OCI-LY7 (cell line): ENCODE data around the gene DNAJB4. TPM values are rescaled to one million over a fixed set of nuclear protein-coding genes. Genes with fewer than 3 reads are reported as not detected.

Experiments
- BruUV-seq: library from RNA; stranded (reverse); fragments of 400-500 nt; replicated peaks from 2 replicates; lab custom pipeline; 2021; lab: Mats Ljungman, UMichigan
- CTCF ChIA-PET: fragments of 300-600 bp; sonication (Branson Sonifier 250); formaldehyde crosslinking; loops from one replicate; lab custom pipeline; 2022; ENCODE audit warnings: antibody characterized with exemption; ENCODE audit not compliant: unreplicated experiment; lab: Charles Lee
- POLR2A ChIA-PET: fragments of 300-600 bp; sonication (Branson Sonifier 250); formaldehyde crosslinking; loops from one replicate; lab custom pipeline; 2022; ENCODE audit warnings: antibody characterized with exemption; lab: Charles Lee
- DNase-seq: peaks from one replicate; pipeline ENCODE4 v3.0.0-alpha.2; 2015; ENCODE audit warnings: low spot score
- H2AFZ ChIP-seq: fragments of 200-600 bp; sonication (generic), shearing (Covaris generic); 2 replicates; pipeline ENCODE4 v1.6.1; 2014; ENCODE audit warnings: mild to moderate bottlenecking, antibody characterized with exemption, low read length, moderate library complexity
- H3K27ac ChIP-seq: fragments of 200-600 bp; sonication (generic); 2 replicates; pipeline ENCODE4 v1.5.1; 2014; ENCODE audit warnings: mixed run types, low read depth, mild to moderate bottlenecking, moderate library complexity, low read length, inconsistent platforms; ENCODE audit not compliant: poor library complexity, severe bottlenecking
- H3K36me3 ChIP-seq: fragments of 200-600 bp; sonication (generic); 2 replicates; pipeline ENCODE4 v1.6.1; 2014; ENCODE audit warnings: mild to moderate bottlenecking, antibody characterized with exemption, low read length, moderate library complexity, mixed read lengths; ENCODE audit not compliant: insufficient read depth
- H3K4me1 ChIP-seq: fragments of 200-600 bp; sonication (generic); 2 replicates; pipeline ENCODE4 v1.5.1; 2014; ENCODE audit warnings: mild to moderate bottlenecking, low read length; ENCODE audit not compliant: insufficient read depth, poor library complexity, severe bottlenecking
- H3K4me2 ChIP-seq: fragments of 200-600 bp; sonication (generic); 2 replicates; pipeline ENCODE4 v1.6.1; 2014; ENCODE audit warnings: mild to moderate bottlenecking, low read length
- H3K4me3 ChIP-seq: fragments of 200-600 bp; sonication (generic); 2 replicates; pipeline ENCODE4 v1.5.1; 2014; ENCODE audit warnings: mild to moderate bottlenecking, low read depth, low read length; ENCODE audit not compliant: poor library complexity, severe bottlenecking
- H3K79me2 ChIP-seq: fragments of 200-600 bp; sonication (generic); 2 replicates; pipeline ENCODE4 v1.6.1; 2016; ENCODE audit warnings: low read depth, mild to moderate bottlenecking, low read length, moderate library complexity, mixed read lengths; ENCODE audit not compliant: insufficient read depth
- H3K9me2 ChIP-seq: fragments of 200-600 bp; sonication (generic); 2 replicates; pipeline ENCODE4 v1.6.1; 2016; ENCODE audit warnings: mild to moderate bottlenecking, low read length, mixed read lengths; ENCODE audit not compliant: insufficient read depth
- H3K9me3 ChIP-seq: fragments of 200-600 bp; sonication (generic); 2 replicates; pipeline ENCODE4 v1.6.1; 2014; ENCODE audit warnings: mild to moderate bottlenecking, mixed run types, low read length, mixed read lengths
- H4K20me1 ChIP-seq: fragments of 200-600 bp; sonication (generic); 2 replicates; pipeline ENCODE4 v1.6.1; 2014; ENCODE audit warnings: mild to moderate bottlenecking, antibody characterized with exemption, low read length, moderate library complexity, mixed read lengths; ENCODE audit not compliant: insufficient read depth
- CTCF ChIP-seq: fragments of 200-600 bp; sonication (generic); conservative IDR thresholded peaks from 2 replicates; pipeline ENCODE4 v1.5.1; 2014; ENCODE audit warnings: mild to moderate bottlenecking, antibody characterized with exemption, low read length, moderate library complexity, mixed read lengths
- EZH2phosphoT487 ChIP-seq: fragments of 200-600 bp; sonication (generic); IDR thresholded peaks from 2 replicates; pipeline ENCODE4 v1.6.1; 2018; ENCODE audit warnings: low read depth, borderline replicate concordance, mild to moderate bottlenecking, mixed run types, antibody characterized with exemption, low read length, moderate library complexity, mixed read lengths
- intact Hi-C: fragments of 100-400 bp; cut with micrococcal nuclease; formaldehyde crosslinking; loops from one replicate; pipeline ENCODE4 v1.10.0; 2022; ENCODE audit not compliant: unreplicated experiment
- total RNA-seq, 2 experiments: library from RNA; depleted of rRNA in 1 of 2; stranded (reverse); fragments of >200 nt in 1 of 2; shearing (Covaris generic) in 1 of 2; gene quantifications; 2 replicates each; pipeline ENCODE4 v1.2.3, GENCODE V29; 2014 to 2022

The DNAJB4 gene
- total RNA-seq, 2 experiments from 2014 or later = 12.6 to 15.8 TPM

GRCh38 chr1:78053498-78053897, 48.8 kb downstream of the DNAJB4 start:
- BruUV-seq = no TSS peak
- H3K36me3 ChIP-seq = no peaks in the 10 kb centered on the region
- no peaks in the 10 kb centered on the region for H3K79me2 ChIP-seq
- no peak overlapping the region for H3K4me3 ChIP-seq
- no peaks in the 10 kb centered on the region for H3K9me2 ChIP-seq
- ChIA-PET POLR2A (no interaction called here), CTCF (no interaction called here)
- H2AFZ ChIP-seq = no peak overlapping the region
- intact Hi-C loops = no loop called here
- H3K4me2 ChIP-seq = no peak overlapping the region
- H3K4me1 ChIP-seq = no peaks in the 10 kb centered on the region
- H3K27ac ChIP-seq = no peak overlapping the region
- TF ChIP-seq EZH2phosphoT487 = no peak
- no peak for TF ChIP-seq CTCF
- DNase-seq = no peak
- H4K20me1 ChIP-seq = no peaks in the 10 kb centered on the region
- H3K9me3 ChIP-seq = no peaks in the 10 kb centered on the region

- Histone ChIP-seq H3K9me3 (no peaks in the 10 kb centered on the region), H3K27ac (no peak overlapping the region), H3K9me2 (no peaks in the 10 kb centered on the region), H3K79me2 (no peaks in the 10 kb centered on the region), H3K4me3 (no peak overlapping the region), H3K36me3 (no peaks in the 10 kb centered on the region), H3K4me1 (no peaks in the 10 kb centered on the region), H4K20me1 (no peaks in the 10 kb centered on the region), H2AFZ (peak overlapping the region; percentile 72), H3K4me2 (no peak overlapping the region)
- no peak for TF ChIP-seq EZH2phosphoT487
- no peak for TF ChIP-seq CTCF
- DNase-seq = no peak
- CTCF ChIA-PET = no interaction called here
- POLR2A ChIA-PET = no interaction called here
- intact Hi-C loops = no loop called here
- no TSS peak for BruUV-seq
These were observed 49.8 kb downstream of the DNAJB4 start for GRCh38 chr1:78054559-78054958.

- no peak overlapping the region for H3K27ac ChIP-seq
- intact Hi-C loops = no loop called here
- ChIA-PET POLR2A (interaction anchor here (0.6 kb wide), 1 partner anchor 9 kb away, joined by 3 read pairs; no protein-coding TSS in a partner anchor), CTCF (no interaction called here)
- H3K9me2 ChIP-seq = no peaks in the 10 kb centered on the region
- H3K4me2 ChIP-seq = no peak overlapping the region
- H2AFZ ChIP-seq = peak overlapping the region; percentile 72
- TF ChIP-seq CTCF = no peak
- no peaks in the 10 kb centered on the region for H3K79me2 ChIP-seq
- no peak for DNase-seq
- no TSS peak for BruUV-seq
- no peak overlapping the region for H3K4me3 ChIP-seq
- no peaks in the 10 kb centered on the region for H3K4me1 ChIP-seq
- no peaks in the 10 kb centered on the region for H3K36me3 ChIP-seq
- no peaks in the 10 kb centered on the region for H4K20me1 ChIP-seq
- H3K9me3 ChIP-seq = no peaks in the 10 kb centered on the region
These were observed 50.2 kb downstream of the DNAJB4 start for GRCh38 chr1:78054972-78055371.
